HCT116 (cell line): ENCODE data around the gene DPP6.

Experiments
- EGR1 ChIP-seq: IDR thresholded peaks from 2 replicates; pipeline ENCODE4 v1.6.1; 2012; ENCODE audit warnings: low read depth
- EZH2phosphoT487 ChIP-seq: fragments of 200-600 bp; IDR thresholded peaks from 2 replicates; pipeline ENCODE4 v1.6.1; 2018; ENCODE audit warnings: antibody characterized with exemption, borderline replicate concordance
- FOSL1 ChIP-seq: IDR thresholded peaks from 2 replicates; pipeline ENCODE4 v1.6.1; 2012; ENCODE audit warnings: low read depth
- POLR2A ChIP-seq: IDR thresholded peaks from 2 replicates; pipeline ENCODE4 v1.7.0; 2011; ENCODE audit warnings: borderline replicate concordance; ENCODE audit not compliant: insufficient read depth, insufficient read length; ENCODE audit errors: extremely low read depth
- POLR2AphosphoS5 ChIP-seq: IDR thresholded peaks from 2 replicates; pipeline ENCODE4 v1.6.1; 2011; ENCODE audit warnings: mild to moderate bottlenecking, low read depth, low read length, moderate library complexity
- RAD21 ChIP-seq: IDR thresholded peaks from 2 replicates; pipeline ENCODE4 v1.6.1; 2012; ENCODE audit warnings: low read depth, mild to moderate bottlenecking
- SRF ChIP-seq: IDR thresholded peaks from 2 replicates; pipeline ENCODE4 v1.6.1; 2012; ENCODE audit warnings: low read depth
- YY1 ChIP-seq: IDR thresholded peaks from 2 replicates; pipeline ENCODE4 v1.6.1; 2011; ENCODE audit warnings: low read length, low read depth, moderate library complexity, mild to moderate bottlenecking; ENCODE audit not compliant: insufficient replicate concordance; ENCODE audit errors: extremely low read depth
- ZNF274 ChIP-seq: fragments of 200-500 bp; sonication (Bioruptor generic); IDR thresholded peaks from 2 replicates; pipeline ENCODE4 v1.6.1; 2014; ENCODE audit warnings: mild to moderate bottlenecking, low read depth, low read length, inconsistent platforms
- TF ChIP-seq, protein P1 (sequence below), 3 experiments: fragments of 200-600 bp in 1 of 3; sonication (generic) in 1 of 3; IDR thresholded peaks in 2 of 3; conservative IDR thresholded peaks in 1 of 3; 2 replicates each; pipeline ENCODE4 v1.5.1; 2012 to 2017; ENCODE audit warnings: low read depth in 2 of 3, low read length in 2 of 3, antibody characterized with exemption in 1 of 3, borderline replicate concordance in 1 of 3, control low read depth in 1 of 3, mild to moderate bottlenecking in 1 of 3, mixed read lengths in 1 of 3, mixed run types in 1 of 3, moderate library complexity in 1 of 3; ENCODE audit not compliant: insufficient read depth in 1 of 3
- TF ChIP-seq, protein P2 (sequence below): IDR thresholded peaks from 2 replicates; pipeline ENCODE4 v1.6.1; 2012
- TF ChIP-seq, protein P3 (sequence below): IDR thresholded peaks from 2 replicates; pipeline ENCODE4 v1.6.1; 2012; ENCODE audit warnings: low read depth
- TF ChIP-seq, protein P4 (sequence below): IDR thresholded peaks from 2 replicates; pipeline ENCODE4 v1.6.1; 2012

DNA sequence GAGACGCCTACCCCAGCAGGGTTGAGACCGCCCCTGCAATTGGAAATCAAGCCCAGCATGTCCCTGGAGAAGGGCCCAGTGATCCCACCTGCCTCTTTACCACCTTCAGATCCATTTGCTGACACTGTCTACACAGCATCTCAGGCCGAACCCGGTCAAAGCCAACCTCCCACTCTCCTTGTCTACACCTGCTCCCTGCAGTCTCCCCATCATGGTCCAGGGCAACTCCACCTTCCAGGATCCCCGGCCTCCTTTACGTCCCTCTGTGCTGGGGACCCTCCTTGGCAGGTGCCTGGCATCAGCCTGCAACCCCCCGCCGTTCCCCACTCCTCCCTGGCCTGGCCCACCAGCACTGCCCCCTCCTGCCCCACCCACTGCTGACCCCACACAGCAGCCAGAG lies 723.5 kb downstream of the DPP6 start:
- TF ChIP-seq, protein P1, sequence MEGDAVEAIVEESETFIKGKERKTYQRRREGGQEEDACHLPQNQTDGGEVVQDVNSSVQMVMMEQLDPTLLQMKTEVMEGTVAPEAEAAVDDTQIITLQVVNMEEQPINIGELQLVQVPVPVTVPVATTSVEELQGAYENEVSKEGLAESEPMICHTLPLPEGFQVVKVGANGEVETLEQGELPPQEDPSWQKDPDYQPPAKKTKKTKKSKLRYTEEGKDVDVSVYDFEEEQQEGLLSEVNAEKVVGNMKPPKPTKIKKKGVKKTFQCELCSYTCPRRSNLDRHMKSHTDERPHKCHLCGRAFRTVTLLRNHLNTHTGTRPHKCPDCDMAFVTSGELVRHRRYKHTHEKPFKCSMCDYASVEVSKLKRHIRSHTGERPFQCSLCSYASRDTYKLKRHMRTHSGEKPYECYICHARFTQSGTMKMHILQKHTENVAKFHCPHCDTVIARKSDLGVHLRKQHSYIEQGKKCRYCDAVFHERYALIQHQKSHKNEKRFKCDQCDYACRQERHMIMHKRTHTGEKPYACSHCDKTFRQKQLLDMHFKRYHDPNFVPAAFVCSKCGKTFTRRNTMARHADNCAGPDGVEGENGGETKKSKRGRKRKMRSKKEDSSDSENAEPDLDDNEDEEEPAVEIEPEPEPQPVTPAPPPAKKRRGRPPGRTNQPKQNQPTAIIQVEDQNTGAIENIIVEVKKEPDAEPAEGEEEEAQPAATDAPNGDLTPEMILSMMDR (IDR thresholded peaks at IDR 0.05 in 2 of 3, conservative IDR thresholded peaks at IDR 0.05 in 1 of 3; ENCODE audit: borderline replicate concordance in 1 of 3, insufficient read depth in 1 of 3, low read depth in 2 of 3, low read length in 2 of 3), result no peak
- TF ChIP-seq ZNF274, result no peak
- no peak for TF ChIP-seq EZH2phosphoT487
- no peak for TF ChIP-seq YY1
- no peak for TF ChIP-seq POLR2A
- TF ChIP-seq POLR2AphosphoS5, result no peak
- TF ChIP-seq RAD21, result no peak
- no peak for TF ChIP-seq FOSL1
- TF ChIP-seq, protein P2, sequence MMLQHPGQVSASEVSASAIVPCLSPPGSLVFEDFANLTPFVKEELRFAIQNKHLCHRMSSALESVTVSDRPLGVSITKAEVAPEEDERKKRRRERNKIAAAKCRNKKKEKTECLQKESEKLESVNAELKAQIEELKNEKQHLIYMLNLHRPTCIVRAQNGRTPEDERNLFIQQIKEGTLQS, result no peak
- TF ChIP-seq EGR1, result no peak
- TF ChIP-seq, protein P3, sequence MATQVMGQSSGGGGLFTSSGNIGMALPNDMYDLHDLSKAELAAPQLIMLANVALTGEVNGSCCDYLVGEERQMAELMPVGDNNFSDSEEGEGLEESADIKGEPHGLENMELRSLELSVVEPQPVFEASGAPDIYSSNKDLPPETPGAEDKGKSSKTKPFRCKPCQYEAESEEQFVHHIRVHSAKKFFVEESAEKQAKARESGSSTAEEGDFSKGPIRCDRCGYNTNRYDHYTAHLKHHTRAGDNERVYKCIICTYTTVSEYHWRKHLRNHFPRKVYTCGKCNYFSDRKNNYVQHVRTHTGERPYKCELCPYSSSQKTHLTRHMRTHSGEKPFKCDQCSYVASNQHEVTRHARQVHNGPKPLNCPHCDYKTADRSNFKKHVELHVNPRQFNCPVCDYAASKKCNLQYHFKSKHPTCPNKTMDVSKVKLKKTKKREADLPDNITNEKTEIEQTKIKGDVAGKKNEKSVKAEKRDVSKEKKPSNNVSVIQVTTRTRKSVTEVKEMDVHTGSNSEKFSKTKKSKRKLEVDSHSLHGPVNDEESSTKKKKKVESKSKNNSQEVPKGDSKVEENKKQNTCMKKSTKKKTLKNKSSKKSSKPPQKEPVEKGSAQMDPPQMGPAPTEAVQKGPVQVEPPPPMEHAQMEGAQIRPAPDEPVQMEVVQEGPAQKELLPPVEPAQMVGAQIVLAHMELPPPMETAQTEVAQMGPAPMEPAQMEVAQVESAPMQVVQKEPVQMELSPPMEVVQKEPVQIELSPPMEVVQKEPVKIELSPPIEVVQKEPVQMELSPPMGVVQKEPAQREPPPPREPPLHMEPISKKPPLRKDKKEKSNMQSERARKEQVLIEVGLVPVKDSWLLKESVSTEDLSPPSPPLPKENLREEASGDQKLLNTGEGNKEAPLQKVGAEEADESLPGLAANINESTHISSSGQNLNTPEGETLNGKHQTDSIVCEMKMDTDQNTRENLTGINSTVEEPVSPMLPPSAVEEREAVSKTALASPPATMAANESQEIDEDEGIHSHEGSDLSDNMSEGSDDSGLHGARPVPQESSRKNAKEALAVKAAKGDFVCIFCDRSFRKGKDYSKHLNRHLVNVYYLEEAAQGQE, result no peak
- TF ChIP-seq, protein P4, sequence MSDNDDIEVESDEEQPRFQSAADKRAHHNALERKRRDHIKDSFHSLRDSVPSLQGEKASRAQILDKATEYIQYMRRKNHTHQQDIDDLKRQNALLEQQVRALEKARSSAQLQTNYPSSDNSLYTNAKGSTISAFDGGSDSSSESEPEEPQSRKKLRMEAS, result no peak
- TF ChIP-seq SRF, result no peak
